Activated T-helper 1 cell treated with anti-CD3 and anti-CD28 coated beads, Interleukin-2, amount 50 U/mL, for 16 hours (primary cell): Measurements from ENCODE around the gene RPL9.
A peak's percentile ranks its signal among the peaks of the same experiment; 100 is the strongest.
"Not testable (repeated sequence)": the region's sequence is repeated elsewhere in the genome, so short reads cannot be mapped to it uniquely, and the experiment has no call there.

Experiments used
- DNase-seq, 2 donors: peaks; one replicate each; pipeline ENCODE4 v3.0.0-alpha.2; 2020; ENCODE audit warnings: low read depth in 1 of 2, low spot score in 1 of 2

The RPL9 gene

DNA sequence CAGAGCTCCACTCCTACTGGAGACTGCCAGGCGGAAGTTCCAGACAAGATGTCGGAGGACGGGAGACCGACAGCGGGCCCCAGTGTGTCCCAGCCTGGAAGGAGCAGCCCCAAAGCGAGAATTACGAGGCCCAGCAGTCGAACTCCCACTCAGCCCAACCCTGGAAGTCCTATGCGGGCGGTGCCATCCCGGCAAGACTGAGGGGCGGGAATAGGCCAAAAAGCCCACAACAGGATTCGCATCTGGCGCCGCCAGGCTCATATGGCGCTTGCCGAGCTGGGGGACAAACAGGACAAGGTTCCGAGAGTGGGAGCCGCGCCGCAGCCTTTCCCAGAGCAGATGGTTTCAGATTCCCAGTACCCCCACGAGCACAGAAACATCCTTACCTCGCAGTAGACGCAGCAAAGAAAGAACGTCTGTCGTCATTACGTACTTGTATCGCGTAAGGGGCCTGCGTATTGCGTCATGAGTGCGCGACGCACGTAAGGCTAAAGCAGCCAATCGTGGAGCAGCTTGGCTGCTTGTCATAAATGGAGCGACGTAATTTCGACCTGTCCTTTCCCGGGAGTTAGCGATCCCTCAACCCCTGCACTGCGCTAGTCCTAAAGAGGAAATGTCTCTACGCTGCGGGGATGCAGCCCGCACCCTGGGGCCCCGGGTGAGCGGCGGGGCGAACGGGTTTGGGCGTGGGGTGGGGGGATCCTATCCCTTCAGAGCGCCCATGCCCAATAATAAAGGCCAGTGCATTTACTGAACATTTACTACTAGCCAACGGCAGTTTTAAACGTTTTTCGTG, at the start of gene RPL9, which contains the start of gene LIAS:
RPL9 (minus strand) TSS at position 418 of the 796 bp plus-strand sequence. CDS start 483 bp downstream, outside the sequence.
LIAS (plus strand) TSS at position 552 of the 796 bp plus-strand sequence; CDS start at position 614, 62 bp downstream.
- peak; percentile 85 to 89 for DNase-seq

DNA sequence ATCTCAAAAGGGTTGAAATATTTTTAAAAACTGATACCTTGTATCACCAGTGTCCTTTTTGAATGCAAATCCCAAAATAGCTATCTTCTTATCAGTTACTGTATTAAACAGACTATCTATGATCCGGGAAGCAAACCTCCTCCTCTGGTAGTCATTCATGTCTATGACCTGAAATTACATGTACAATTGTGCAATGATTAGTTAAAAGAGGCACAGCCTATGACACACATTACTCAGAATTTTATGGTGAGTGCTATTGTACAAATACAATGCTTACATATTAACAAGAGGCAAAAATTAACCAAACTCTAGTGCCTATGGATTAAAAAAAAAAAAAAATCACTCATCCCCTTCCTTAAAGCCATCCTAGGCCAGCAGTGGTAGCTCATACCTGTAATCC, 46.9 kb upstream of the RPL9 start:
- DNase-seq, result no peak

DNA sequence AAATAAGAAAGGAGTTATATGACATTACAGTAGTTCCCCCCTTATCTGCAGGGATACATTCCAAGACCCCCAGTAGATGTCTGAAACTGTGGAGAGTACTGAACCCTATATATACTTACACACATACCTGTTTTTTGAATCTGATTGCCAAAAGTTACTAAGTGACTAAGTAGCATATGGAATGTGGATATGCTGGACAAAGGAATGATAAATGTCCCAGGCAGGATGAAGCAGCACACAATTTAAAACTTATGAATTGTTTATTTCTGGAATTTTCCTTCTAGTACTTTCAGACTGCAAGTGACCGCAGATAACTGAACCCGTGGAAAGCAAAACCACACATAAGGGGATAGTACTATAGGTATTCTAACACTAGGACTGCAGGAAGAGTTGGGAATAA, 45.8 kb upstream of the RPL9 start:
- DNase-seq, result no peak

DNA sequence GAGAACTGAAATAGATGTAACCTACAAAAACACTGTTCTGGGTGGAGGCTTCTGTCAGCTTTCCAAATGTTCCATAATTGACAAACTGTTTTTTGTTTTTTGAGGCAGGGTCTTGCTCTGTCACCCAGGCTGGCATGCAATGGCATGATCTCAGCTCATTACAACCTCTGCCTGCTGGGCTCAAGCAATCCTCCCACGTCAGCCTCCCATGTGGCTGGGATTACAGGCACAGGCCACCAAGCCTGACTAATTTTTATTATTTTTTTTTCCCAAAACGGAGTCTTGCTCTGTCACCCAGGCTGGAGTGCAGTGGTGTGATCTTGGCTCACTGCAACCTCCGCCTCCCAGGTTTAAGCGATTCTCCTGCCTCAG, 43.9 kb upstream of the RPL9 start:
- not testable (repeated sequence) for DNase-seq

DNA sequence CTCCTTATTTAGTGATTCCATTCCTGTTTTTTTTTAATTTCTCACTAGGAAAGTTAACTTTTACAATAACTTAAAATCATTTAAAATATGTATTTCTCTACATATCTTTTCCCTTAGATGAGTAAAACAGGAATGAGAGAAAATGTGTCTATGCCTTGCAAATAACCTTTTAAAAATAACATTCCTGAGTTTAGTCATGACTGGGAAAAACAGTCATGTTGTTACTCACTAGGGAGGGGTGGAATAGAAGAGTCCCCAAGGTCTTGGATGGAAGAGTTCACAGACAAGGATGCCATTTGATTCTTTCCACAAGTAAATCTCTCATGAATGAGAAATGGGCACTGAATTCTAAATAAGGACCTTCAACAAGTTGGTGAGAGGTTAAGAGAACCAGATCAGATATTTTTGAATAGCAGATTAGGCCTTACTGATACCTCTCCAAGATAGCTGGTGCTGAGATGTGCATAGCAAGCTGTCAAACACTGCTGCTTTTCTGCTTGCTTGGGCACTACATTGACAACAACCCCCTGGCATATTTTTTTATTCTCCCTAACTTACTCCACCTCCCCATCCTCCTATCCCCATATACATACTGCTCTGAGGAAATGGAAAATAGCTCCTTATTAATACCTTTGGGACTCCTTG, 43.4 kb upstream of the RPL9 start:
- DNase-seq, result no peak

DNA sequence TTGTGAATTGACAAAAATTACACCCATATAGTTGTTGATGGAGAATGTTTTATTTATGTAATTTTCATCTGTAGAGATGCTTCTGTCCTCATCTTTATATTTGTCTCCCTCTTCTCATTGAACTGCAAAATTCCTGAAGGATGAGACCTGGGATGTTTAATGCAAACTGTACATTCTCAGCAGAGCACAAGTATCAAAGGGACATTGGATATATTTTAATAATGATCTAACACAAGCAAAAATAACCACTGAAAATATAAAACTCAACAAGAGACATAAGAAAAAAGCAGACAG, 40.0 kb upstream of the RPL9 start:
- no peak for DNase-seq

DNA sequence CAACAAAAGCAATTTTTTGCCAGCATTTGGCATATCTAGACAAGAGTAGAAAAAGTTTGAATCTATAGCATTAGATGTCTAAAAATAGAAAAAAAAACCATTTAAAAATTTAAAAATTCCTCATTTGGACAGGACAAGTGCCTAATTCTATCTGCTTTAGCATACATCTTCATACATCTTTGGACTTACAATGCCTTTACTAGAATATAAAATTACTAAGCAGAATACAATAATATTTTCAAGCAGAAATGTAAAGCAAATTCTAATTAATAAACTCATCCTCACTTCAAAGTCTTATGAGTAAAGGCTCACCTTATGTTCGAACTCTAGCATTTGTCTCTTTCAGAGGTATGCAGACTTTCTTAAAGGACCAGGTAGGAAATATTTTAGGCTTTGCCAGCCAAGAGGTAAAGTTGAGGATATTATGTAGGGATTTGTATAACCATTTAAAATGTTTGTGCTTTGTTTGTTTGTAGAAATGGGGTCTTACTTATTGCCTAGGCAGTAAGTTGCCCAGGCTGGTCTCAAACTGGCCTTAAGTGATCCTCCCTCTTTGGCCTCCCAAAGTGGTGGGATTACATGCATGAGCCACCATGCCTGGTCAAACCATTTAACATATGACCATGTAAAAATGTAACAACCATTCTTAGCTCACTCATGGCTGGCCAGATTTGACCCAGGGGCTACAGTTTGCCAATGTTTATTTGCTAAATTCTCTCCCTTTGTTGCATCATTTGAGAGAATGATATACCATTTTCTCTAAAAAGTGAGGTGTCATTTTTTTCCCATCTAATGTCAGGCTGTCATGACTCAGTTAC, 39.4 kb upstream of the RPL9 start:
- DNase-seq, result no peak

DNA sequence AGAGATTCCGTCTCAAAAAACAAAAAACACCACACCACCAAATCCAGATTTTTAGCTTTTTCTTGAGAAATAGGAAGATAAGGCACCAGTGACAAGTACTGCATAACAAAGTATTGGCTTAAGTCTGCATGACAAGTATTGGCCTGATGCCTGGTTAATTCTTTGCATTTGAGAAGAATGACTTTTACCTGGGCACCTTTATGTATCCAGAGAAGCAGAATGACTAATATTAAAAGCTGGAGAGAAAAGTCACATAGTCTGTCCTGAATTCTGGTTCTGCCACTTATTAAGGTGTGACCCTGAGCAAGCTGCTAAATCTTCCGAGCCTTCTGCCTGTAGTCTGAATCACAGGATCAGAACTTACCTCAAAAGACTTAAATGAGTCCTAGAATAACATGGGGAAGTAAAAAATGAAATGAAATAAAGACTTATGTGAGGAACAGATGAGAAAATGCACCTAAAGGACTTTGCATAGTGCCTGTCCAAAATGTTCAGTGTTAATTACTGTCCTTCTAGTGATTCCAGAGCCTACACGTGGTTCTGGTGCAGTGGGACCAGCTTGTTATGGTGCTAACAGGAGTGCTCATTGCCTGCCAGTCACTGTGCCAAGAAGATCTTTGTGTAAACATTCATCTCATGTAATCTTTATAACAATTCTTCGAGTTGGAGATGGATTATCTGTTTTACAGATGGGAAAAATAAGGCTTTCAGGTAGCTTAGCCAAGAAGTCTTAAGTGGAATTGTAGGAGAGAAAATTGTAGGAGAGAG, 36.9 kb upstream of the RPL9 start:
- no peak for DNase-seq

DNA sequence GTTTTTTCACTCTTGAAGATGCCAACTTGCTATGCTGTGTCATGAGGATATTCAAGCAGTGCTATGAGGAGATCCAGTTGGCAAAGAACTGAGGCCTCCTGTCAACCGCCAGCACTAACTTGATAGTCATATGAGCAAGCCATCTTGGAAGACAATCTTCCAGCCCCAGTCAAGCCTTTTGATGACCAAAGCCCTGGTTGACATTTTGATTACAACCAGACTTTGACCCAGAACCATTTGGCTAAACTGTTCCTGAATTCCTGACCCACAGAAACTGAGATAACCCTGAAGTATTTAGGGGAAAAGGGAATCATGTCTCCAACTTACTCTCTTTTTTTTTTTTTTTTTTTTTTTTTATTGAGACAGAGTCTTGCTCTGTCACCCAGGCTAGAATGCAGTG, 35.6 kb upstream of the RPL9 start:
- DNase-seq, result no peak

DNA sequence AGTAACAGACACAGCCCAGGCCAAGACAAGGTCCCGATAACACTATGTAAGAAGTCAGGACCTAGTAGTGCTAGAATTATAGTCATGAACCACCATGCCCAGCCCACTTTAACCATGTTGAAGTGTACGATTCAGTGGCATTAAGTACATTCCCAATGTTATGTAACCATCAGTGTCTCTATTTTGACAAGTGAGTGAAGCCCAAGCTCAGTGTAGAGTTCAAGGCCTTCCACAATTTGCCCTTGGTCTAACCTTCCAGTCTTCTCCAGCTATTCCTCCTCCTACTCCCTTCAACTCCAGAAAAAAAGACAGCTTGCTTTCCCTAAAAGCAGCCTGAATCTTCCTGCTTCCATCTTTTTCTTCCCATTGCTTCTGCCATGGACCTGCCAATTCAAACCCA, 31.6 kb upstream of the RPL9 start:
- no peak for DNase-seq

DNA sequence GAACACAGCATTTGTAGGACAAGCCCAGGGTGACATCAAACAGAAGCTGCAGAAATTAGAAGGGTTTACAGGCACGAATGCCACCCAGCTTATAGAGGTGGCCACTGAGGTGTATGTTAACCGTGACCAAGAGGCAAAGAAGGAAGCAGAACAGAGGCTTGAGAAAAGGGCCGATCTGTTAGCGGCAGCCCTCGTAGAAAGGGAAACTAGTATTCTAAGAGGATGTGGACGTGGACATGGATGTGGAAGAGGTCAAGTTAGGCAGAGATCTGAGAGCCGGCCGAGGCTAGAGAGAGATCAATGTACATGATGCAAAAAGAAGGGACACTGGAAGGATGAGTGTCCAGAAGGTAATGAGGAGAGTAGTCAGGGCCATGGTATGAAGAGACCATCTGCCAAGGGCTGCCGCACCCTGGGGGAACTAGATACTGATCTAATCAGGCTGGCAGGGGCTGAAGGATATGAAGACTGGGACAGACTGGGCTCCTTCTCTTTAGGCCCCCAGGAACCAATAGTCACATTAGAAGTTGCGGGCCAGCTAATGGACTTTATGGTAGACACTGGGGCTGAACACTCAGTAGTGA, 27.6 kb upstream of the RPL9 start:
- DNase-seq, result no peak

DNA sequence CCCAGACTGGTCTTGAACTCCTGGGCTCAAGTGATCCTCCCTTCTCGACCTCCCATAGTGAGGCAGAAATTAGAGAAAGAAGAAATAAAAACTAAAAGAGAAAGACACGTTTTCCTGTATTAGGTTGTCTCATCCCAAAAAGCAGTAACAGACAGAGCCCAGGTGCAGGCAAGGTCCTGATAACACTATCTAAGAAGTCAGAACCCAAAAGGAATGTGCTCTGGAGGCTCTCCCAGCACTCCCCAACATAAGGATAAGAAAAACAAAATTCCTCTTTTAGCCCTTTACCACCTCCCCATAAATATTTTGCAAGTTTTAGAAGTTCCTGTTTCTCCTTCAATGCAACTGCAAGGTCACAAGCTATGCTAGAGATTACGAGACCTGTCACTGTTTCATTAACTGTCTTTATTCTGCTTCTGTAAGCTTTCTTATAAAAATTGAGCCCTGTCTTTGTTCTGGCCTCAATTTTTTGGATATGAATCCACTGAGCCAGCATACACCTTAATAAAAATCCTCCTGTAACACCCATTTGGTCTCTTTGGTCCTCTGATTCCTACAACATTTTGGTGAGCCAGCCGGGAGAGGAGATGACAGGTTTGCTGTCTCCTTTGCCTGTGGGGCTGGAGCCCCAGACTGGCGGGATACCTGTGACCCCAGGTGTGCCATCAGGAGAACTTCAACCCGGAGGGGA, 26.0 kb upstream of the RPL9 start:
- DNase-seq, result no peak

DNA sequence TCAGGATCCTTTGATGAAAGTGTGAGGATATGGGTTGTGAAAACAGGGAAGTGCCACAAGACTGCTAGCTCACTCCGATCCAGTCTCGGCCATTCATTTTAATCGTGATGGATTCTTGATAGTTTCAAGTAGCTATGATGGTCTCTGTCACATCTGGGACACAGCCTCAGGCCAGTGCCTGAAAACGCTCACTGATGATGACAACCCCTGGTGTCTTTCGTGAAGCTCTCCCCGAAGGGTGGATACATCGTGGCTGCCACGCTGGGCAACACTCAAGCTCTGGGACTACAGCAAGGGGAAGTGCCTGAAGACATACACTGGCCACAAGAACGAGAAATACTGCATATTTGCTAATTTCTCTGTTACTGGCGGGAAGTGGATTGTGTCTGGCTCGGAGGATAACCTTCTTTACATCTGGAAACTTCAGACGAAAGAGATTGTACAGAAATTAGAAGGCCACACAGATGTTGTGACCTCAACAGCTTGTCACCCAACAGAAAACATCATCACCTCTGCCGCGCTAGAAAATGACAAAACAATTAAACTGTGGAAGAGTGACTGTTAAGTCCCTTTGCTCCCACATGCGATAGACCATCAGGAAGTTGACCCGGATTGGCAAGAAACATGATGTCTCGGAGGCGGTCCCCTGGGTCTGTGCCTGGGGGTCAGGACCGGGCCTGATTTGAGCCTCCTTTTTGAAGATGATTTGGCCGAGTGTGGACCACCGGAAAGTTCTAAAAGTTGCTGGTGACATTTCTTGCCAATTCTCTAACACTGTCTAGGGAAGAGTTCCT, 22.4 kb upstream of the RPL9 start:
- DNase-seq, result no peak

DNA sequence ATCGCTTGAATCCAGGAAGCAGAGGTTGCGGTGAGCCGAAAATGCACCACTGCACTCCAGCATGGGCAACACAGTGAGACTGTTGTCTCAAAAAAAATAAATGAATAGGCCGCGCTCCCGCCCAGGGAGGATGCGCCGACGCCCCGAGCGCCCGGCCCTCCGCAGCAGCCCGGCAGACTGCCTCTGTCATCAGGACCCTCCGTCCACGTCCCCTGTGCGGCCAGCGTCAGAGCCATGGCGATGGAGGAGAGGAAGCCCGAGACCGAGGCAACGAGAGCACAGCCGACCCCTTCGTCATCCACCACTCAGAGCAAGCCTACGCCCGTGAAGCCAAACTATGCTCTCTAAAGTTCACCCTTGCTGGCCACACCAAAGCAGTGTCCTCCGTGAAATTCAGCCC, 21.5 kb upstream of the RPL9 start:
- no peak for DNase-seq

DNA sequence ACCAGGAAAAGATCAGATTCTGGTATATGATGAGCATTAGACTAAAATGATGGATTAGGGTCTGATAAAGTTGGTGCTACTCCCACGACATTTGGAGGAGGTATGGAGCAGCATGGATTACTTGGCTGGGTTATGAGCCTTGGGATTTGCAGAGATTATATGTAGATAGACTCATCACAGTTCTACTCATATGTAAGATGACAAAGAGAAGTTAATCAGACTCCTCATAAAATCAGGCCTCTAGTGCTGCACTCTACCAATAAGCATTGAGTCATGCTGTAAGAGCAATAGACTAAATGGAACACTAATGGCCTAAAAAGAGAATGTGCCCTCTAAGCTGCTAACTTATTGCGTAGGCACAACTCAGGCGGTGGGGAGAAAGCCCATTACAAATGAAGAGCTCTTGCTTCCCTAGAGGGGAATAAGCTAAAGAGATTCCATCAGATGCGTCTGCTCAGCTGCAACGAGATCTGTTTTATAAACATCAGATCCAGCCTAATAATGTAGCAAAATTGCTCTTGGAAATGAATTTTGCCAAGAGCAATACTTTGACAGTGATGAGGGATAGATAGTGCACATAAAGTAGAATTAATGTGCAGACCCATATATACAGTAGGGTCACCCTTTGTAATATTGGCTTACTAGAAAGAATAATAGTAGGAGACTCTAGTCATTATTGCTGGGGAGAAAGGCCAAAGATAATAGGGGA, 17.6 kb upstream of the RPL9 start:
- no peak for DNase-seq

DNA sequence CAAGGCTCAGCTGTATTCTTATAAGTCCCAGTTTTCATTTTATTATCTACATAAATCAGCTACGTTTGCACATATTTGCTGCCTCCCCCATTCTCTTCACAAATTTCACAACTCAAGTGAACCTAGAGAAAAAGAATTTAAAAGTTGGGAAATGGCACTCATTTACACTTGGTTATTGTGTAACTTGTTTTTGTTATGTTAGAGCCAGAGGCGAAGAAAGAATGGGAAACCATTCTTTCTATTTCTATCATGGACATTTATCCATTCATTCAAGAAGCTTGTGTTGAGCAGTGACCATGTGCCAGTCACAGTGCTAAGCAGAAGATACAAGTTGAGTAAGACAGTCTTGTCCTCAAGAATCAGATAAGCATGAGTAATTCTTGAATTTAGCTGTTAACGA, 13.7 kb upstream of the RPL9 start:
- DNase-seq, result no peak

DNA sequence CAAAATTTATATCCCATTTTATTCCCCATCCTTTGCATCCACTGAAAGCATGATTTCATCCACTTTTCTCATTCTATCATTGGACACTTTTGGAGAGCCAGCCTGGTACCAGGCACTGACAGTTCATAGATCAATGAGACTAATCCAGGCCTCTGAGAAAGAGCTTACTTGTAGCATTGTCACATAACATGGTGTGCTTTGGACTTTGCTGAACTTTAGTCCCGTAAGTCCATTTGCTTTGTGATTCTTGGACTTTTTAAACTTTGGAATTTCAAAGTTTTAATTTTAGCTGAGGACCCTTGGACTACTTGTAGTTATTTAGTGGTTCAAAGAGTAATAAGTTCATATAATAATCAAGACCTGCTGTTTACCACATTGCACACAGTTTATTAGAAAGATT, 11.7 kb upstream of the RPL9 start:
- DNase-seq, result no peak

DNA sequence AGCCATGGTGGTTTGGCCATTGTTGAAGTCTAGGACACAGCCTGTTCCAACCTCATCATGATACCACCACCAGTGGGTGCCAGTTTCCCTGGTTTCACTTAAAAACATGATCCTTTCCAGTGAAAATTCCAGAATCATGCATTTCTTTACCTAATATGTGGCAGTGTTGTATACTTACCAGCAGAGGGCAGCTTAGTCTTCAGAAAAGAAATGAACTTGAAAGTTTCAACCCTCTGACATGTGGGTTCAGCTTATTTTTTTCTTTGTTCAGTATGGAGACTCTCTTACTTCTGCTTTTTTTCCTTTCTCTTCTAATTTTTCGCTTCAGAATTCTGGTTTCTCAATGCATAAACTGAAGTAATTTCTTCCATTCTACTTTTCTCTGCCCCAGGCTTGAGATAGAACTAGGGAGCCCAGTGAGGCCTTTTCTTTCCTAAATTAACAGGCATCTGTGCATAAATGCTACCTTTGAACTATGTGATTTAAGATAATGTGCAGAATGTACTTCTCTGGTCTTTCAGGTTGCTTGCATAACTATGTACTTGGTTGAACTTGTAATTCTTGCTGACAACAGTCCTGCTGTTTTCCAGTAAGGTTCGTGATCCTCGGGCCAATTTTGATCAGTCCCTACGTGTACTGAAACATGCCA, 10.8 kb upstream of the RPL9 start:
- no peak for DNase-seq
